Liver (tissue), 9 donors: Measurements from ENCODE around the gene GALNT17. TPM values are rescaled to one million over a fixed set of nuclear protein-coding genes. Genes with fewer than 3 reads are reported as not detected.

ENCODE experiments used
- DNase-seq: peaks from one replicate; pipeline ENCODE4 v3.0.0-alpha.2; 2017; ENCODE audit warnings: low spot score
- H3K27ac ChIP-seq, 2 donors: one replicate each; pipeline ENCODE4 v1.7.0; 2013; ENCODE audit warnings: inconsistent platforms in 2 of 2, low read length in 2 of 2, control low read depth in 1 of 2, low read depth in 1 of 2, mild to moderate bottlenecking in 1 of 2
- H3K27me3 ChIP-seq, 4 donors: one replicate each; pipeline versions ENCODE4 v1.6.1 to v1.7.0; 2013; ENCODE audit warnings: low read length in 3 of 4, inconsistent platforms in 1 of 4, mild to moderate bottlenecking in 1 of 4, moderate library complexity in 1 of 4; ENCODE audit not compliant: control insufficient read depth in 4 of 4, insufficient read depth in 4 of 4
- H3K36me3 ChIP-seq, 4 donors: one replicate each; pipeline versions ENCODE4 v1.6.1 to v1.7.0; 2013; ENCODE audit warnings: low read length in 3 of 4, mild to moderate bottlenecking in 3 of 4, low read depth in 1 of 4, moderate library complexity in 1 of 4; ENCODE audit not compliant: control insufficient read depth in 4 of 4, insufficient read depth in 3 of 4
- H3K4me1 ChIP-seq, 4 donors: one replicate each; pipeline versions ENCODE4 v1.6.1 to v1.7.0; 2013; ENCODE audit warnings: low read length in 3 of 4, mild to moderate bottlenecking in 3 of 4, moderate library complexity in 1 of 4; ENCODE audit not compliant: control insufficient read depth in 4 of 4, insufficient read depth in 4 of 4
- H3K4me3 ChIP-seq, 3 donors: one replicate each; pipeline versions ENCODE4 v1.6.1 to v1.7.0; 2013; ENCODE audit warnings: low read length in 3 of 3, control low read depth in 1 of 3, low read depth in 1 of 3, mild to moderate bottlenecking in 1 of 3
- H3K9ac ChIP-seq, 2 donors: one replicate each; pipeline ENCODE4 v1.7.0; 2013; ENCODE audit warnings: low read length in 2 of 2, mild to moderate bottlenecking in 2 of 2, moderate library complexity in 2 of 2, control low read depth in 1 of 2, low read depth in 1 of 2
- H3K9me3 ChIP-seq, 4 donors: one replicate each; pipeline versions ENCODE4 v1.6.1 to v1.7.0; 2013; ENCODE audit warnings: low read length in 3 of 4; ENCODE audit not compliant: control insufficient read depth in 4 of 4
- ATF3 ChIP-seq: IDR thresholded peaks from 2 replicates; pipeline ENCODE4 v1.6.1; 2016; ENCODE audit warnings: antibody characterized with exemption
- EGR1 ChIP-seq, 2 donors: IDR thresholded peaks; 2 replicates each; pipeline ENCODE4 v1.6.1; 2016 to 2018; ENCODE audit warnings: antibody characterized with exemption in 2 of 2, low read depth in 2 of 2
- FOXA1 ChIP-seq: IDR thresholded peaks from 2 replicates; pipeline ENCODE4 v1.6.1; 2016; ENCODE audit warnings: antibody characterized with exemption
- FOXA2 ChIP-seq: IDR thresholded peaks from 2 replicates; pipeline ENCODE4 v1.6.1; 2016; ENCODE audit warnings: antibody characterized with exemption
- GABPA ChIP-seq, 2 donors: IDR thresholded peaks in 1 of 2; conservative IDR thresholded peaks in 1 of 2; 2 replicates each; pipeline ENCODE4 v1.6.1; 2016; ENCODE audit warnings: antibody characterized with exemption in 2 of 2, mild to moderate bottlenecking in 1 of 2, moderate library complexity in 1 of 2
- HNF4A ChIP-seq, 2 donors: conservative IDR thresholded peaks; 2 replicates each; pipeline ENCODE4 v1.6.1; 2016; ENCODE audit warnings: antibody characterized with exemption in 2 of 2, mild to moderate bottlenecking in 2 of 2
- HNF4G ChIP-seq: IDR thresholded peaks from 2 replicates; pipeline ENCODE4 v1.6.1; 2016; ENCODE audit warnings: antibody characterized with exemption
- JUND ChIP-seq, 2 donors: IDR thresholded peaks; 2 replicates each; pipeline ENCODE4 v1.6.1; 2016; ENCODE audit warnings: antibody characterized with exemption in 2 of 2
- MAX ChIP-seq: IDR thresholded peaks from 2 replicates; pipeline ENCODE4 v1.6.1; 2016; ENCODE audit warnings: antibody characterized with exemption
- NR2F2 ChIP-seq: IDR thresholded peaks from 2 replicates; pipeline ENCODE4 v1.6.1; 2016; ENCODE audit warnings: antibody characterized with exemption
- RAD21 ChIP-seq, 2 donors: IDR thresholded peaks; 2 replicates each; pipeline ENCODE4 v1.6.1; 2016; ENCODE audit warnings: antibody characterized with exemption in 2 of 2, mild to moderate bottlenecking in 2 of 2
- RXRA ChIP-seq, 2 donors: IDR thresholded peaks; 2 replicates each; pipeline ENCODE4 v1.6.1; 2017 to 2018; ENCODE audit warnings: antibody characterized with exemption in 2 of 2, mild to moderate bottlenecking in 1 of 2
- SP1 ChIP-seq: IDR thresholded peaks from 2 replicates; pipeline ENCODE4 v1.6.1; 2018; ENCODE audit warnings: antibody characterized with exemption, mild to moderate bottlenecking
- YY1 ChIP-seq: IDR thresholded peaks from 2 replicates; pipeline ENCODE4 v1.6.1; 2016; ENCODE audit warnings: antibody characterized with exemption, mild to moderate bottlenecking
- ZBTB33 ChIP-seq: IDR thresholded peaks from 2 replicates; pipeline ENCODE4 v1.6.1; 2016; ENCODE audit warnings: antibody characterized with exemption
- WGBS: extraction: QIAGEN DNeasy Blood & Tissue Kit; methylation state at CpG from one replicate; pipeline ENCODE4 v1.1.7; 2013; 5-methylcytosine and 5-hydroxymethylcytosine counted together
- polyA plus RNA-seq, 2 donors: library from polyadenylated mRNA; stranded (reverse) in 1 of 2; unstranded in 1 of 2; fragments of 200-250 nt in 1 of 2; fragments of >200 nt in 1 of 2; fragmentation: Nextera tagmentation in 1 of 2; extraction: Ambion mirVana in 1 of 2; gene quantifications; one replicate each; pipeline versions ENCODE4 v1.2.1 to v1.2.3, GENCODE V29; 2013 to 2015
- total RNA-seq, 2 donors: library from RNA; depleted of rRNA; stranded (reverse); fragments of >200 nt; gene quantifications; one replicate each; pipeline ENCODE4 v1.2.3, GENCODE V29; 2014
- TF ChIP-seq, protein P1 (sequence below): IDR thresholded peaks from 2 replicates; pipeline ENCODE4 v1.6.1; 2016; ENCODE audit warnings: antibody characterized with exemption, mild to moderate bottlenecking
- TF ChIP-seq, protein P2 (sequence below): fragments of 150-350 bp; IDR thresholded peaks from 2 replicates; pipeline ENCODE4 v1.5.1; 2017; ENCODE audit warnings: improper control_type of control experiment, low read depth, low read length; ENCODE audit not compliant: missing input control
- donor health status: healthy.
- donor health status: healthy.
- donor health status: healthy.
- donor health status: healthy.
- donor health status: healthy.

Gene GALNT17
- total and polyA plus RNA-seq, 4 donors: 0.10 to 0.42 (median 0.37) TPM; not detected in 1

GRCh38 chr7:71106226-71106625 is 25.7 kb upstream of the GALNT17 start:
- no peak for DNase-seq
- Histone ChIP-seq H3K4me3 (no peak overlapping the region), H3K36me3 (peaks cover 0 to 2% (median 0%) of the 10 kb centered on the region in 4 donors), H3K9me3 (peaks cover 0 to 6% (median under 1%) of the 10 kb centered on the region in 4 donors), H3K27ac (no peak overlapping the region), H3K4me1 (no peaks in the 10 kb centered on the region), H3K9ac (no peak overlapping the region), H3K27me3 (peaks cover 0 to 3% (median 0%) of the 10 kb centered on the region in 4 donors)
- TF ChIP-seq RXRA (IDR thresholded peaks at IDR 0.05) (no peak), NR2F2 (no peak), RAD21 (IDR thresholded peaks at IDR 0.05) (no peak), MAX (no peak), FOXA1 (no peak), HNF4G (no peak), ATF3 (no peak), FOXA2 (no peak), HNF4A (conservative IDR thresholded peaks at IDR 0.05) (no peak), EGR1 (IDR thresholded peaks at IDR 0.05; ENCODE audit: low read depth in 2 of 2) (no peak), GABPA (IDR thresholded peaks at IDR 0.05 in 1 of 2, conservative IDR thresholded peaks at IDR 0.05 in 1 of 2) (no peak), YY1 (no peak), ZBTB33 (no peak)
- TF ChIP-seq, protein P1, sequence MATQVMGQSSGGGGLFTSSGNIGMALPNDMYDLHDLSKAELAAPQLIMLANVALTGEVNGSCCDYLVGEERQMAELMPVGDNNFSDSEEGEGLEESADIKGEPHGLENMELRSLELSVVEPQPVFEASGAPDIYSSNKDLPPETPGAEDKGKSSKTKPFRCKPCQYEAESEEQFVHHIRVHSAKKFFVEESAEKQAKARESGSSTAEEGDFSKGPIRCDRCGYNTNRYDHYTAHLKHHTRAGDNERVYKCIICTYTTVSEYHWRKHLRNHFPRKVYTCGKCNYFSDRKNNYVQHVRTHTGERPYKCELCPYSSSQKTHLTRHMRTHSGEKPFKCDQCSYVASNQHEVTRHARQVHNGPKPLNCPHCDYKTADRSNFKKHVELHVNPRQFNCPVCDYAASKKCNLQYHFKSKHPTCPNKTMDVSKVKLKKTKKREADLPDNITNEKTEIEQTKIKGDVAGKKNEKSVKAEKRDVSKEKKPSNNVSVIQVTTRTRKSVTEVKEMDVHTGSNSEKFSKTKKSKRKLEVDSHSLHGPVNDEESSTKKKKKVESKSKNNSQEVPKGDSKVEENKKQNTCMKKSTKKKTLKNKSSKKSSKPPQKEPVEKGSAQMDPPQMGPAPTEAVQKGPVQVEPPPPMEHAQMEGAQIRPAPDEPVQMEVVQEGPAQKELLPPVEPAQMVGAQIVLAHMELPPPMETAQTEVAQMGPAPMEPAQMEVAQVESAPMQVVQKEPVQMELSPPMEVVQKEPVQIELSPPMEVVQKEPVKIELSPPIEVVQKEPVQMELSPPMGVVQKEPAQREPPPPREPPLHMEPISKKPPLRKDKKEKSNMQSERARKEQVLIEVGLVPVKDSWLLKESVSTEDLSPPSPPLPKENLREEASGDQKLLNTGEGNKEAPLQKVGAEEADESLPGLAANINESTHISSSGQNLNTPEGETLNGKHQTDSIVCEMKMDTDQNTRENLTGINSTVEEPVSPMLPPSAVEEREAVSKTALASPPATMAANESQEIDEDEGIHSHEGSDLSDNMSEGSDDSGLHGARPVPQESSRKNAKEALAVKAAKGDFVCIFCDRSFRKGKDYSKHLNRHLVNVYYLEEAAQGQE: no peak
- TF ChIP-seq, protein P2, sequence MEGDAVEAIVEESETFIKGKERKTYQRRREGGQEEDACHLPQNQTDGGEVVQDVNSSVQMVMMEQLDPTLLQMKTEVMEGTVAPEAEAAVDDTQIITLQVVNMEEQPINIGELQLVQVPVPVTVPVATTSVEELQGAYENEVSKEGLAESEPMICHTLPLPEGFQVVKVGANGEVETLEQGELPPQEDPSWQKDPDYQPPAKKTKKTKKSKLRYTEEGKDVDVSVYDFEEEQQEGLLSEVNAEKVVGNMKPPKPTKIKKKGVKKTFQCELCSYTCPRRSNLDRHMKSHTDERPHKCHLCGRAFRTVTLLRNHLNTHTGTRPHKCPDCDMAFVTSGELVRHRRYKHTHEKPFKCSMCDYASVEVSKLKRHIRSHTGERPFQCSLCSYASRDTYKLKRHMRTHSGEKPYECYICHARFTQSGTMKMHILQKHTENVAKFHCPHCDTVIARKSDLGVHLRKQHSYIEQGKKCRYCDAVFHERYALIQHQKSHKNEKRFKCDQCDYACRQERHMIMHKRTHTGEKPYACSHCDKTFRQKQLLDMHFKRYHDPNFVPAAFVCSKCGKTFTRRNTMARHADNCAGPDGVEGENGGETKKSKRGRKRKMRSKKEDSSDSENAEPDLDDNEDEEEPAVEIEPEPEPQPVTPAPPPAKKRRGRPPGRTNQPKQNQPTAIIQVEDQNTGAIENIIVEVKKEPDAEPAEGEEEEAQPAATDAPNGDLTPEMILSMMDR: no peak
- WGBS: 66% methylated on average over 4 of the region's 4 CpGs

DNA sequence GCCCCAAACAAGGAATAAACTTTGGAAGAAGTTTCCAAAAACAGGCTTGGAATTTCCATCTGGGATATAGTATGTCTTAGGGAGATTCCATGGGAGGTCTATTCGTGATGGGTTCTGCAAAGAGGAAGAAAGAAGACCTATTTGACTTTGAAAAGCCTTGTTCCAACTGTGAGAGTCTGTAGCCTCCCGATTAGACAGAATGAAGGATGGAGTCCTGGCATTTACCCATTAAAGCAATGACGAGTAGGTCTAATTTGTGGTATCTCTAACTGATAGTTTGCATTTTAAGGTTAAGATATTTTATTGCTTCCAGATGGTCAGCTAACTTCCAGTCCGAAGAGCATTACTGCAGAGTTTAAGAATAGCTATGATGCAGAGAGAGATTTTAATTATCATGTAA is 19.5 kb upstream of the GALNT17 start:
- DNase-seq: no peak
- TF ChIP-seq FOXA2: no peak
- no peak for TF ChIP-seq YY1
- no peak for TF ChIP-seq EGR1 (IDR thresholded peaks at IDR 0.05; ENCODE audit: low read depth in 2 of 2)
- TF ChIP-seq GABPA (IDR thresholded peaks at IDR 0.05 in 1 of 2, conservative IDR thresholded peaks at IDR 0.05 in 1 of 2): no peak
- TF ChIP-seq JUND (IDR thresholded peaks at IDR 0.05): no peak
- TF ChIP-seq ZBTB33: no peak
- no peak for TF ChIP-seq HNF4G
- TF ChIP-seq, protein P1: no peak
- no peak for TF ChIP-seq SP1
- TF ChIP-seq RAD21 (IDR thresholded peaks at IDR 0.05): no peak
- TF ChIP-seq HNF4A (conservative IDR thresholded peaks at IDR 0.05): no peak
- no peak for TF ChIP-seq FOXA1

More for the DNA sequence above, 19.5 kb upstream of the GALNT17 start:
- 37% methylated on average over 4 of the region's 4 CpGs for WGBS
- no peaks in the 10 kb centered on the region for H3K4me1 ChIP-seq
- H3K9me3 ChIP-seq: no peaks in the 10 kb centered on the region
- H3K27me3 ChIP-seq: peaks cover 0 to 3% (median 0%) of the 10 kb centered on the region in 4 donors
- no peak overlapping the region for H3K27ac ChIP-seq
- no peaks in the 10 kb centered on the region for H3K36me3 ChIP-seq
- H3K4me3 ChIP-seq: no peak overlapping the region
- H3K9ac ChIP-seq: no peak overlapping the region
